ENCODE results near the gene FBLN1.

FBLN1 gene

GRCh38 chr22:45630436-45630835 is 127.8 kb downstream of the FBLN1 start:
- no peak overlapping the region for H2AFZ ChIP-seq (ENCODE audit: low read length)
- H3K4me2 ChIP-seq (ENCODE audit: low read depth, low read length, poor library complexity, severe bottlenecking): no peak overlapping the region
- no peak overlapping the region for H3K9ac ChIP-seq (ENCODE audit: low read depth, low read length, poor library complexity, severe bottlenecking)
- no peaks in the 10 kb centered on the region for H3K9me2 ChIP-seq (replicated peaks; ENCODE audit: low read depth, low read length)
- no peaks in the 10 kb centered on the region for H3F3A ChIP-seq (ENCODE audit: low read depth)
- no peaks in the 10 kb centered on the region for H4K20me1 ChIP-seq (ENCODE audit: insufficient read depth, low read length, poor library complexity, severe bottlenecking)
- no peaks in the 10 kb centered on the region for H3K79me2 ChIP-seq (ENCODE audit: insufficient read depth, low read length)
- no peak for TF ChIP-seq EZH2phosphoT487 (IDR thresholded peaks at IDR 0.05; ENCODE audit: borderline replicate concordance)
- no peak for TF ChIP-seq CTCF (conservative IDR thresholded peaks at IDR 0.05; ENCODE audit: low read length)
- peaks cover 19% of the 10 kb centered on the region for H3K4me1 ChIP-seq (ENCODE audit: insufficient read depth, low read length, poor library complexity, severe bottlenecking)
- H3K27me3 ChIP-seq (ENCODE audit: insufficient read depth, low read length, poor library complexity, severe bottlenecking): no peaks in the 10 kb centered on the region
- H3K9me3 ChIP-seq (ENCODE audit: insufficient read depth, low read depth, low read length): no peaks in the 10 kb centered on the region
- no peak overlapping the region for H3K4me3 ChIP-seq (ENCODE audit: low read length, poor library complexity, severe bottlenecking)
- H3K36me3 ChIP-seq (ENCODE audit: insufficient read depth, low read length): no peaks in the 10 kb centered on the region

GRCh38 chr22:45631140-45631840 is 128.6 kb downstream of the FBLN1 start:
- H3K36me3 ChIP-seq (ENCODE audit: insufficient read depth, low read length): no peaks in the 10 kb centered on the region
- no peaks in the 10 kb centered on the region for H4K20me1 ChIP-seq (ENCODE audit: insufficient read depth, low read length, poor library complexity, severe bottlenecking)
- H3K79me2 ChIP-seq (ENCODE audit: insufficient read depth, low read length): no peaks in the 10 kb centered on the region
- TF ChIP-seq EZH2phosphoT487 (IDR thresholded peaks at IDR 0.05; ENCODE audit: borderline replicate concordance) (no peak), CTCF (conservative IDR thresholded peaks at IDR 0.05; ENCODE audit: low read length) (no peak)
- no peak overlapping the region for H3K4me2 ChIP-seq (ENCODE audit: low read depth, low read length, poor library complexity, severe bottlenecking)
- no peak overlapping the region for H3K9ac ChIP-seq (ENCODE audit: low read depth, low read length, poor library complexity, severe bottlenecking)
- no peaks in the 10 kb centered on the region for H3K9me3 ChIP-seq (ENCODE audit: insufficient read depth, low read depth, low read length)
- no peaks in the 10 kb centered on the region for H3K9me2 ChIP-seq (replicated peaks; ENCODE audit: low read depth, low read length)
- H3K4me3 ChIP-seq (ENCODE audit: low read length, poor library complexity, severe bottlenecking): no peak overlapping the region
- peaks cover 19% of the 10 kb centered on the region for H3K4me1 ChIP-seq (ENCODE audit: insufficient read depth, low read length, poor library complexity, severe bottlenecking)
- no peaks in the 10 kb centered on the region for H3K27me3 ChIP-seq (ENCODE audit: insufficient read depth, low read length, poor library complexity, severe bottlenecking)
- no peak overlapping the region for H2AFZ ChIP-seq (ENCODE audit: low read length)
- no peaks in the 10 kb centered on the region for H3F3A ChIP-seq (ENCODE audit: low read depth)

- Histone ChIP-seq H3K36me3 (ENCODE audit: insufficient read depth, low read length) (no peaks in the 10 kb centered on the region), H3K79me2 (ENCODE audit: insufficient read depth, low read length) (no peaks in the 10 kb centered on the region), H3K27me3 (ENCODE audit: insufficient read depth, low read length, poor library complexity, severe bottlenecking) (no peaks in the 10 kb centered on the region), H2AFZ (ENCODE audit: low read length) (no peak overlapping the region), H4K20me1 (ENCODE audit: insufficient read depth, low read length, poor library complexity, severe bottlenecking) (no peaks in the 10 kb centered on the region), H3F3A (ENCODE audit: low read depth) (0 out of 2 replicates have a peak, but pooled peaks cover 3% of the 10 kb centered on the region), H3K9ac (ENCODE audit: low read depth, low read length, poor library complexity, severe bottlenecking) (no peak overlapping the region), H3K4me1 (ENCODE audit: insufficient read depth, low read length, poor library complexity, severe bottlenecking) (peaks cover 19% of the 10 kb centered on the region), H3K9me2 (replicated peaks; ENCODE audit: low read depth, low read length) (no peaks in the 10 kb centered on the region), H3K4me3 (ENCODE audit: low read length, poor library complexity, severe bottlenecking) (no peak overlapping the region), H3K9me3 (ENCODE audit: insufficient read depth, low read depth, low read length) (no peaks in the 10 kb centered on the region), H3K4me2 (ENCODE audit: low read depth, low read length, poor library complexity, severe bottlenecking) (no peak overlapping the region)
- TF ChIP-seq EZH2phosphoT487 (IDR thresholded peaks at IDR 0.05; ENCODE audit: borderline replicate concordance): no peak
- TF ChIP-seq CTCF (conservative IDR thresholded peaks at IDR 0.05; ENCODE audit: low read length): no peak
These were observed 129.2 kb downstream of the FBLN1 start for GRCh38 chr22:45631841-45632238.
